Esophagus muscularis mucosa (tissue), 4 donors: ENCODE results near the gene MORC2.

ENCODE experiments used
- EP300 ChIP-seq: sonication (generic); formaldehyde crosslinking; IDR thresholded peaks from one replicate; pipeline ENCODE4 v1.6.1; 2017; ENCODE audit warnings: antibody characterized with exemption
- POLR2A ChIP-seq: fragments of 450-650 bp; IDR thresholded peaks from one replicate; pipeline ENCODE4 v1.6.1; 2017; ENCODE audit warnings: antibody characterized with exemption, moderate library complexity, mild to moderate bottlenecking, low read depth
- POLR2AphosphoS5 ChIP-seq, 2 donors: sonication (generic); formaldehyde crosslinking; IDR thresholded peaks; one replicate each; pipeline ENCODE4 v1.6.1; 2017; ENCODE audit warnings: antibody characterized with exemption in 2 of 2
- TF ChIP-seq, protein P1 (sequence below), 3 experiments: fragments of 200-600 bp in 2 of 3; fragments of 450-650 bp in 1 of 3; sonication (generic) in 2 of 3; IDR thresholded peaks; one replicate each; pipeline ENCODE4 v1.5.1; 2017 to 2019; ENCODE audit warnings: antibody characterized with exemption in 3 of 3, mild to moderate bottlenecking in 2 of 3, moderate library complexity in 1 of 3

DNA sequence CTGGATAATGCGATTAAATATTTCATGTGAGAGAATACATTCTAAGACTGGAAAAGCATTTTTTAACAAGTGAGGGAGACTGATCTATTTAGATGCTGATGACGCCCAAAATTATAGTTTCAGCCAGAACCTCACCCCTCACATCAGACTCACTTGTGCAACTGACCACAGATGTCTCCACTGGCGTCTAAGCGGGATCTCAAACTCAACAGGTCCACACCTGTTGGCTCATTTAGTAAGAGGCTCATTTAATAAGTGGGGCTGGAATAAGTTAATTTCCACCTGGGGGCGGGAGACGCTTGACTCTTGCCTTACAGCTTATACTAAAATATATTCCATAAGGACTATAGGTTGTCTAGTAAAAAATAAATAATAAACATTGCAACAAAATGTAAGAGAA lies 47.5 kb downstream of the MORC2 start:
- TF ChIP-seq, protein P1, sequence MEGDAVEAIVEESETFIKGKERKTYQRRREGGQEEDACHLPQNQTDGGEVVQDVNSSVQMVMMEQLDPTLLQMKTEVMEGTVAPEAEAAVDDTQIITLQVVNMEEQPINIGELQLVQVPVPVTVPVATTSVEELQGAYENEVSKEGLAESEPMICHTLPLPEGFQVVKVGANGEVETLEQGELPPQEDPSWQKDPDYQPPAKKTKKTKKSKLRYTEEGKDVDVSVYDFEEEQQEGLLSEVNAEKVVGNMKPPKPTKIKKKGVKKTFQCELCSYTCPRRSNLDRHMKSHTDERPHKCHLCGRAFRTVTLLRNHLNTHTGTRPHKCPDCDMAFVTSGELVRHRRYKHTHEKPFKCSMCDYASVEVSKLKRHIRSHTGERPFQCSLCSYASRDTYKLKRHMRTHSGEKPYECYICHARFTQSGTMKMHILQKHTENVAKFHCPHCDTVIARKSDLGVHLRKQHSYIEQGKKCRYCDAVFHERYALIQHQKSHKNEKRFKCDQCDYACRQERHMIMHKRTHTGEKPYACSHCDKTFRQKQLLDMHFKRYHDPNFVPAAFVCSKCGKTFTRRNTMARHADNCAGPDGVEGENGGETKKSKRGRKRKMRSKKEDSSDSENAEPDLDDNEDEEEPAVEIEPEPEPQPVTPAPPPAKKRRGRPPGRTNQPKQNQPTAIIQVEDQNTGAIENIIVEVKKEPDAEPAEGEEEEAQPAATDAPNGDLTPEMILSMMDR (IDR thresholded peaks at IDR 0.05) = no peak
- TF ChIP-seq POLR2A (no peak), EP300 (no peak), POLR2AphosphoS5 (IDR thresholded peaks at IDR 0.05) (no peak)
